ENCODE measurements around the gene ZNF678. TPM values are rescaled to one million over a fixed set of nuclear protein-coding genes. Genes with fewer than 3 reads are reported as not detected.
"Not testable (repeated sequence)": the region's sequence is repeated elsewhere in the genome, so short reads cannot be mapped to it uniquely, and the experiment has no call there.

Gene ZNF678
- total RNA-seq, 1 donor from 2014 or later, result 29.9 TPM

DNA sequence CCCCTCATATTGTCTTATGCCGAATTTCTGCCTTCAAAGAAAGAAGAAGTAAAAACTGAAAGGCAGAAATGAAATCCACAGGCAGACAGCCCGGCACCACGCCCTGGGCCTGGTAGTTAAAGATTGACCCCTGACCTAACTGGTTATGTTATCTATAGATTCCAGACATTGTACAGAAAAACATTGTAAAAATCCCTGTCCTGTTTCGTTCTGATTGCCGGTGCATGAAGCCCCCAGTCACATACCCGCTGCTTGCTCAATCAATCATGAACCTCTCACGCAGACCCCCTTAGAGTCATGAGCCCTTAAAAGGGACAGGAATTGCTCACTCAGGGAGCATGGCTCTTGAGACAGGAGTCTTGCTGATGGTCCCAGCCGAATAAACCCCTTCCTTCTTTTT is 122.5 kb downstream of the ZNF678 start:
- no peak overlapping the region for H3K27ac Mint-ChIP-seq (ENCODE audit: unreplicated experiment)
- H3K4me1 Mint-ChIP-seq, result no peaks in the 10 kb centered on the region
- peaks cover 24% of the 10 kb centered on the region for H3K9me3 Mint-ChIP-seq
- H3K4me3 Mint-ChIP-seq, result no peak overlapping the region
- peaks cover 14% of the 10 kb centered on the region for H3K36me3 Mint-ChIP-seq (ENCODE audit: low read depth)
- TF ChIP-seq, protein P1, sequence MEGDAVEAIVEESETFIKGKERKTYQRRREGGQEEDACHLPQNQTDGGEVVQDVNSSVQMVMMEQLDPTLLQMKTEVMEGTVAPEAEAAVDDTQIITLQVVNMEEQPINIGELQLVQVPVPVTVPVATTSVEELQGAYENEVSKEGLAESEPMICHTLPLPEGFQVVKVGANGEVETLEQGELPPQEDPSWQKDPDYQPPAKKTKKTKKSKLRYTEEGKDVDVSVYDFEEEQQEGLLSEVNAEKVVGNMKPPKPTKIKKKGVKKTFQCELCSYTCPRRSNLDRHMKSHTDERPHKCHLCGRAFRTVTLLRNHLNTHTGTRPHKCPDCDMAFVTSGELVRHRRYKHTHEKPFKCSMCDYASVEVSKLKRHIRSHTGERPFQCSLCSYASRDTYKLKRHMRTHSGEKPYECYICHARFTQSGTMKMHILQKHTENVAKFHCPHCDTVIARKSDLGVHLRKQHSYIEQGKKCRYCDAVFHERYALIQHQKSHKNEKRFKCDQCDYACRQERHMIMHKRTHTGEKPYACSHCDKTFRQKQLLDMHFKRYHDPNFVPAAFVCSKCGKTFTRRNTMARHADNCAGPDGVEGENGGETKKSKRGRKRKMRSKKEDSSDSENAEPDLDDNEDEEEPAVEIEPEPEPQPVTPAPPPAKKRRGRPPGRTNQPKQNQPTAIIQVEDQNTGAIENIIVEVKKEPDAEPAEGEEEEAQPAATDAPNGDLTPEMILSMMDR (conservative IDR thresholded peaks at IDR 0.05), result no peak
- H3K27me3 Mint-ChIP-seq (ENCODE audit: low read depth), result no peaks in the 10 kb centered on the region
- DNase-seq (ENCODE audit: low read depth, low spot score), result no peak

- peaks cover 2% of the 10 kb centered on the region for H3K27me3 Mint-ChIP-seq (ENCODE audit: low read depth)
- peaks cover 12% of the 10 kb centered on the region for H3K36me3 Mint-ChIP-seq (ENCODE audit: low read depth)
- H3K4me1 Mint-ChIP-seq, result no peaks in the 10 kb centered on the region
Observed at GRCh38 chr1:227697321-227697864, 134.0 kb downstream of the ZNF678 start.

GRCh38 chr1:227701631-227702030 is 138.3 kb downstream of the ZNF678 start:
- peaks cover 46% of the 10 kb centered on the region for H3K9me3 Mint-ChIP-seq
- not testable (repeated sequence) for H3K27me3 Mint-ChIP-seq (ENCODE audit: low read depth); H3K4me3 Mint-ChIP-seq

More at GRCh38 chr1:227697321-227697864, 134.0 kb downstream of the ZNF678 start:
- peaks cover 36% of the 10 kb centered on the region for H3K9me3 Mint-ChIP-seq
- TF ChIP-seq, protein P1 (conservative IDR thresholded peaks at IDR 0.05), result no peak
- DNase-seq (ENCODE audit: low read depth, low spot score), result no peak
- no peak overlapping the region for H3K27ac Mint-ChIP-seq (ENCODE audit: unreplicated experiment)
- H3K4me3 Mint-ChIP-seq, result no peak overlapping the region

GRCh38 chr1:227707846-227708245 is 144.5 kb downstream of the ZNF678 start:
- Mint-ChIP-seq H3K9me3 (peaks cover 25% of the 10 kb centered on the region), H3K4me3 (no peak overlapping the region), H3K4me1 (no peaks in the 10 kb centered on the region), H3K27ac (ENCODE audit: unreplicated experiment) (no peak overlapping the region), H3K36me3 (ENCODE audit: low read depth) (peaks cover 9% of the 10 kb centered on the region), H3K27me3 (ENCODE audit: low read depth) (peaks cover 8% of the 10 kb centered on the region)
- no peak for DNase-seq (ENCODE audit: low read depth, low spot score)
- TF ChIP-seq, protein P1 (conservative IDR thresholded peaks at IDR 0.05), result no peak

More at GRCh38 chr1:227701631-227702030, 138.3 kb downstream of the ZNF678 start:
- H3K27ac Mint-ChIP-seq (ENCODE audit: unreplicated experiment); DNase-seq (ENCODE audit: low read depth, low spot score); H3K4me1 Mint-ChIP-seq: not testable (repeated sequence)
- H3K36me3 Mint-ChIP-seq (ENCODE audit: low read depth), result peaks cover 17% of the 10 kb centered on the region

DNA sequence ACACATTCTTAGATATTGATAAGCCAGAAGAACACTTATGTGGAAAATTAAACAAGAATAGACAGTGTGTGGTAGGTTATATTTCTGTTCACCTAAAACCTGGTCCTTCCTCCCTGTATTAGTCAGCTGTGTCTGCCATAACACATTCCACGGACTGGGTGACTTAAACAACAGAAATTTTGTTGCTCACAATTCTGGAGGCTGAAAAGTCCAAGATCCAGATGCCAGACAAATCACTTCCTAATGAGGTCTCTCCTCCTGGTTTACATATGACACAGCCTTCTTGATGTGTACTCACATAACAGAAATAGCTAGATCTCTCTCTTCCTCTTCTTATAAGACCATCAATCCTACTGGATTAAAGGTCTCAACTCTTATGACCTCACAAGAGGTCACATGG is 146.1 kb downstream of the ZNF678 start:
- Mint-ChIP-seq H3K9me3 (peaks cover 19% of the 10 kb centered on the region), H3K27ac (ENCODE audit: unreplicated experiment) (no peak overlapping the region), H3K36me3 (ENCODE audit: low read depth) (peaks cover 3% of the 10 kb centered on the region), H3K4me1 (no peaks in the 10 kb centered on the region), H3K4me3 (no peak overlapping the region), H3K27me3 (ENCODE audit: low read depth) (peaks cover 3% of the 10 kb centered on the region)
- no peak for DNase-seq (ENCODE audit: low read depth, low spot score)
- TF ChIP-seq, protein P1 (conservative IDR thresholded peaks at IDR 0.05), result no peak

DNA sequence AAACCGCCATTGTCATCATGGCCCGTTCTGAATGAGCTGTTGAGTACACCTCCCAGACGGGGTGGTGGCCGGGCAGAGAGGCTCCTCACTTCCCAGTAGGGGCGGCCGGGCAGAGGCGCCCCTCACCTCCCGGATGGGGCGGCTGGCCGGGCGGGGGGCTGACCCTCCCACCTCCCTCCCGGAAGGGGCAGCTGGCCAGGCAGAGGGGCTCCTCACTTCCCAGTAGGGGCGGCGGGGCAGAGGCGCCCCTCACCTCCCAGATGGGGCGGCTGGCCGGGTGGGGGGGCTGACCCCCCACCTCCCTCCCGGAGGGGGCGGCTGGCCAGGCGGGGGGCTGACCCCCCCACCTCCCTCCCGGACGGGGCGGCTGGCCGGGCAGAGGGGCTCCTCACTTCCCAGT is 147.1 kb downstream of the ZNF678 start:
- H3K4me1 Mint-ChIP-seq; H3K4me3 Mint-ChIP-seq; H3K36me3 Mint-ChIP-seq (ENCODE audit: low read depth); H3K27ac Mint-ChIP-seq (ENCODE audit: unreplicated experiment); H3K27me3 Mint-ChIP-seq (ENCODE audit: low read depth); DNase-seq (ENCODE audit: low read depth, low spot score): not testable (repeated sequence)
- H3K9me3 Mint-ChIP-seq, result peaks cover 24% of the 10 kb centered on the region
